SK-N-SH (cell line): ENCODE data around the gene KLHL2. TPM values are rescaled to one million over a fixed set of nuclear protein-coding genes. Genes with fewer than 3 reads are reported as not detected.

Experiments used
- FOXM1 ChIP-seq: IDR thresholded peaks from 2 replicates; pipeline ENCODE4 v1.4.0; 2012; ENCODE audit warnings: low read depth, mild to moderate bottlenecking
- JUND ChIP-seq: IDR thresholded peaks from 2 replicates; pipeline ENCODE4 v1.4.0; 2012
- POLR2AphosphoS5 ChIP-seq: IDR thresholded peaks from 2 replicates; pipeline ENCODE4 v1.6.1; 2012; ENCODE audit warnings: low read depth, low read length
- RCOR1 ChIP-seq: fragments of 150-350 bp; IDR thresholded peaks from 2 replicates; pipeline ENCODE4 v1.6.1; 2017; ENCODE audit warnings: antibody characterized with exemption, low read length
- RFX5 ChIP-seq: IDR thresholded peaks from 2 replicates; pipeline ENCODE4 v1.6.1; 2012; ENCODE audit warnings: mild to moderate bottlenecking, improper control_type of control experiment, low read length
- polyA plus RNA-seq, 3 experiments: library from polyadenylated mRNA; depleted of rRNA; stranded (reverse); fragments of >200 nt; gene quantifications; 2 replicates each; pipeline ENCODE4 v1.2.3, GENCODE V29; 2012
- small RNA-seq, 7 experiments: library from RNA; depleted of rRNA; stranded (forward); fragments of <200 nt; gene quantifications; one replicate each; pipeline ENCODE3, GENCODE V24; 2012
- TF ChIP-seq, protein P1 (sequence below): IDR thresholded peaks from 2 replicates; pipeline ENCODE4 v1.4.0; 2012; ENCODE audit warnings: low read depth
- TF ChIP-seq, protein P2 (sequence below): IDR thresholded peaks from 2 replicates; pipeline ENCODE4 v1.4.0; 2012; ENCODE audit warnings: low read depth, borderline replicate concordance
- TF ChIP-seq, protein P3 (sequence below): IDR thresholded peaks from 2 replicates; pipeline ENCODE4; 2012
- TF ChIP-seq, protein P4 (sequence below): fragments of 200-600 bp; sonication (generic); IDR thresholded peaks from 2 replicates; pipeline ENCODE4 v1.6.1; 2017; ENCODE audit warnings: antibody characterized with exemption, mild to moderate bottlenecking, moderate library complexity

KLHL2 gene
- polyA plus RNA-seq, 1 of the 3 experiments (the other 2 are of a cell fraction): 25.0 TPM

DNA sequence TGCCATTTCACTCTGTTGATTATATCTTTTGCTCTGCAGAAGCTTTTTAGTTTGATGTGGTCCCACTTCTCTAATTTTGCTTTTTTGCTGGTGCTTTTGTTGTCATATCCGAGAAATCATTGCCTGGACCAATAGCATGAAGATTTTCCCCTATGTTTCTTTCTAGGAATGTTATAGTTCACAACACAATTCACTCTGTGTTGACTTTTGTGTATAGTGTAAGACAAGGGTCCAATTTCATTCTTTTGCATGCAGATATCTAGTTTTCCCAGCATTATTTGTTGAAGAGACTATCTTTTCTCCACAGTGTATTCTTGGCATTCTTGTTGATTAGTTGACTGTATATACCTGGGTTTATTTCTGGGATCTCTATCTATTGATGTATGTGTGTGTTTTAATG is 163.2 kb downstream of the KLHL2 start (continued):
- TF ChIP-seq, protein P1, sequence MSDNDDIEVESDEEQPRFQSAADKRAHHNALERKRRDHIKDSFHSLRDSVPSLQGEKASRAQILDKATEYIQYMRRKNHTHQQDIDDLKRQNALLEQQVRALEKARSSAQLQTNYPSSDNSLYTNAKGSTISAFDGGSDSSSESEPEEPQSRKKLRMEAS: no peak
- TF ChIP-seq JUND: no peak
- TF ChIP-seq, protein P2, sequence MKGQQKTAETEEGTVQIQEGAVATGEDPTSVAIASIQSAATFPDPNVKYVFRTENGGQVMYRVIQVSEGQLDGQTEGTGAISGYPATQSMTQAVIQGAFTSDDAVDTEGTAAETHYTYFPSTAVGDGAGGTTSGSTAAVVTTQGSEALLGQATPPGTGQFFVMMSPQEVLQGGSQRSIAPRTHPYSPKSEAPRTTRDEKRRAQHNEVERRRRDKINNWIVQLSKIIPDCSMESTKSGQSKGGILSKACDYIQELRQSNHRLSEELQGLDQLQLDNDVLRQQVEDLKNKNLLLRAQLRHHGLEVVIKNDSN: no peak
- TF ChIP-seq, protein P3, sequence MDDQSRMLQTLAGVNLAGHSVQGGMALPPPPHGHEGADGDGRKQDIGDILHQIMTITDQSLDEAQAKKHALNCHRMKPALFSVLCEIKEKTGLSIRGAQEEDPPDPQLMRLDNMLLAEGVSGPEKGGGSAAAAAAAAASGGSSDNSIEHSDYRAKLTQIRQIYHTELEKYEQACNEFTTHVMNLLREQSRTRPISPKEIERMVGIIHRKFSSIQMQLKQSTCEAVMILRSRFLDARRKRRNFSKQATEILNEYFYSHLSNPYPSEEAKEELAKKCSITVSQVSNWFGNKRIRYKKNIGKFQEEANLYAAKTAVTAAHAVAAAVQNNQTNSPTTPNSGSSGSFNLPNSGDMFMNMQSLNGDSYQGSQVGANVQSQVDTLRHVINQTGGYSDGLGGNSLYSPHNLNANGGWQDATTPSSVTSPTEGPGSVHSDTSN: no peak
- TF ChIP-seq FOXM1: no peak
- TF ChIP-seq RFX5: no peak
- no peak for TF ChIP-seq RCOR1
- TF ChIP-seq POLR2AphosphoS5: no peak
- TF ChIP-seq, protein P4, sequence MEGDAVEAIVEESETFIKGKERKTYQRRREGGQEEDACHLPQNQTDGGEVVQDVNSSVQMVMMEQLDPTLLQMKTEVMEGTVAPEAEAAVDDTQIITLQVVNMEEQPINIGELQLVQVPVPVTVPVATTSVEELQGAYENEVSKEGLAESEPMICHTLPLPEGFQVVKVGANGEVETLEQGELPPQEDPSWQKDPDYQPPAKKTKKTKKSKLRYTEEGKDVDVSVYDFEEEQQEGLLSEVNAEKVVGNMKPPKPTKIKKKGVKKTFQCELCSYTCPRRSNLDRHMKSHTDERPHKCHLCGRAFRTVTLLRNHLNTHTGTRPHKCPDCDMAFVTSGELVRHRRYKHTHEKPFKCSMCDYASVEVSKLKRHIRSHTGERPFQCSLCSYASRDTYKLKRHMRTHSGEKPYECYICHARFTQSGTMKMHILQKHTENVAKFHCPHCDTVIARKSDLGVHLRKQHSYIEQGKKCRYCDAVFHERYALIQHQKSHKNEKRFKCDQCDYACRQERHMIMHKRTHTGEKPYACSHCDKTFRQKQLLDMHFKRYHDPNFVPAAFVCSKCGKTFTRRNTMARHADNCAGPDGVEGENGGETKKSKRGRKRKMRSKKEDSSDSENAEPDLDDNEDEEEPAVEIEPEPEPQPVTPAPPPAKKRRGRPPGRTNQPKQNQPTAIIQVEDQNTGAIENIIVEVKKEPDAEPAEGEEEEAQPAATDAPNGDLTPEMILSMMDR: no peak

Small RNA genes within 50 kb of the gene (small RNA-seq; reads per million reads assigned to genes)
- 0 reads per million in 7 experiments for gene RNU4-87P

Other genes with a start within 250 kb of the KLHL2 start
- gene TRIM61, start 229.9 kb upstream of the KLHL2 start, polyA plus RNA-seq (2012; rRNA removed): not detected in 2 replicates
- gene TRIM60, start 175.6 kb upstream of the KLHL2 start, polyA plus RNA-seq (2012; rRNA removed): not detected in 2 replicates
- gene TRIM75, start 153.7 kb upstream of the KLHL2 start, polyA plus RNA-seq (2012; rRNA removed): not detected in 2 replicates
- gene TMEM192, start 94.7 kb upstream of the KLHL2 start, polyA plus RNA-seq (2012; rRNA removed): 9.1 and 14.4 TPM in 2 replicates
- 13.2 and 20.2 TPM in 2 replicates for gene MSMO1, start 120.1 kb downstream of the KLHL2 start, polyA plus RNA-seq (2012; rRNA removed)
- gene CPE, start 171.4 kb downstream of the KLHL2 start, polyA plus RNA-seq (2012; rRNA removed): 18.2 and 25.9 TPM in 2 replicates